ENCODE results near the gene NUCB2. TPM values are rescaled to one million over a fixed set of nuclear protein-coding genes. Genes with fewer than 3 reads are reported as not detected.

Gene NUCB2
- polyA plus RNA-seq, 1 experiment: 275 TPM

DNA sequence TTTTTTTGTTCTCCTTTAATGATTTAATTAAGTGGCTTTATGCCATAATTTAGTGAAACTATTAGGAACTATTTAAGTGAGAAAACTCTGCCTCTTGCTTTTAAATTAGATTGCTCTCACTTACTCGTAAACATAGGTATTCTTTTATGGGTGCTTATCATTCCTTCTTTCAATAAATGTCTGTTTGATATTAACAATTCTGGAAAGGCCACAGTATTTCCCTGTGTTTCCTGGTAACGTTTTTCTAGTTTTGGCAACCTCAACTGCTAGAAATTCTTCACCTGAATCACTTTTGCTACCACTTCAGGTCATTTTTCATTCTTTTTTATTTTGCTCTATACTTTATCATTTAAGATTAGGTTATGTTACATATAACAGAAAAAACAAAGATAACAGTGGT is 55.1 kb downstream of the NUCB2 start:
- Histone ChIP-seq H3K27me3 (ENCODE audit: control insufficient read depth, insufficient read depth, low read length) (no peaks in the 10 kb centered on the region), H3K9me3 (ENCODE audit: control insufficient read depth, insufficient read depth, low read length) (no peaks in the 10 kb centered on the region), H3K4me3 (ENCODE audit: low read depth, low read length) (no peak overlapping the region), H3K27ac (ENCODE audit: low read depth, low read length) (no peak overlapping the region)
- no peak for DNase-seq (ENCODE audit: low read depth, low spot score)
- TF ChIP-seq CTCF (IDR thresholded peaks at IDR 0.05; ENCODE audit: low read depth, low read length): no peak
- POLR2A ChIA-PET: no interaction called here
- CTCF ChIA-PET: interaction anchor here (1.1 to 1.4 kb wide), 2 partner anchors 23 to 102 kb away, joined by 4 read pairs; no protein-coding TSS in a partner anchor

DNA sequence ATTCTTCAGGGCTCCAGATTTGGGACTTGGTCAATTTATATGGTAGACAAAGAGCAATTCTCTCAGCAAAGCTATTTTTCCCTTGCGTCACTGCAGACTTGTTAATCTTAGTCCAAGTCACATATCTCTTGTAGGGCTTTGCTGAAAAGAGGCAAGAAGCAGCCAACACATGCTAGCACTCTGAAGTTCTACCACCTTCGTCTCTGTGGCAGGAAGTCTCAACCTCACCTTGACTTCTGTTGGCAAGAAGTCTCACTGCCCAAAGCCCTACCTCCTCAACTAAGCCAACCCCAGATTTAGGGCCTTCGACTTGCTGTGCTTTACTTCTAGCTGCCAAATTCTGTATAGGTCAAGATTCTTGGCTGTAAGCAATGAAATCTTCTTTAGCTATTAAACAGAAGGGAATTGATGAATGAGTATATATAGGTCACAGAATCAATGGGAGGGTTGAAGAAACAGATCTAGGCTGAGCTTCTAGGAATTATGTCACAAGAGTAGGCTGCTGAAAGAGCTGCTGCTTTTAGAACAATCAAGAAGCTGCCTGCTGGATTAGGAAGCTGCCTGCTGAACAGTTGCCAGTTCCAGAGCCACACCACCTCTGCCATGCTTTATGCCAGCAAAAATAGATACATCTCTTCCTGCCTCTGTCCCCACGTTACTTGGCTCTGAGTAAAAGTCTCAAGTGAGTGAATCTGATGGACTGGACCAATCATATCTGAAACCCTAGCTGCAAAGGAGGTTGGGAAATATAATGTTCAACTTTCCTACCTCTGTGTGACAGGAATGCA is 57.5 kb downstream of the NUCB2 start:
- no peak for DNase-seq (ENCODE audit: low read depth, low spot score)
- no peak overlapping the region for H3K4me3 ChIP-seq (ENCODE audit: low read depth, low read length)
- POLR2A ChIA-PET: no interaction called here
- no peaks in the 10 kb centered on the region for H3K27me3 ChIP-seq (ENCODE audit: control insufficient read depth, insufficient read depth, low read length)
- no peaks in the 10 kb centered on the region for H3K9me3 ChIP-seq (ENCODE audit: control insufficient read depth, insufficient read depth, low read length)
- CTCF ChIA-PET: no interaction called here
- no peak overlapping the region for H3K27ac ChIP-seq (ENCODE audit: low read depth, low read length)
- TF ChIP-seq CTCF (IDR thresholded peaks at IDR 0.05; ENCODE audit: low read depth, low read length): no peak

GRCh38 chr11:17343257-17343656 is 66.7 kb downstream of the NUCB2 start:
- no peak for TF ChIP-seq CTCF (IDR thresholded peaks at IDR 0.05; ENCODE audit: low read depth, low read length)
- CTCF ChIA-PET: no interaction called here
- POLR2A ChIA-PET: no interaction called here
- no peak overlapping the region for H3K4me3 ChIP-seq (ENCODE audit: low read depth, low read length)
- H3K27me3 ChIP-seq (ENCODE audit: control insufficient read depth, insufficient read depth, low read length): no peaks in the 10 kb centered on the region
- H3K27ac ChIP-seq (ENCODE audit: low read depth, low read length): no peak overlapping the region
- no peaks in the 10 kb centered on the region for H3K9me3 ChIP-seq (ENCODE audit: control insufficient read depth, insufficient read depth, low read length)
- no peak for DNase-seq (ENCODE audit: low read depth, low spot score)

- CTCF ChIA-PET: interaction anchor here (2.0 kb wide), 1 partner anchor 10 kb away, joined by 17 read pairs; no protein-coding TSS in a partner anchor
- no peak overlapping the region for H3K27ac ChIP-seq (ENCODE audit: low read depth, low read length)
- POLR2A ChIA-PET: no interaction called here
These were observed 67.4 kb downstream of the NUCB2 start for GRCh38 chr11:17343907-17344306.

More at GRCh38 chr11:17343907-17344306, 67.4 kb downstream of the NUCB2 start:
- DNase-seq (ENCODE audit: low read depth, low spot score): no peak
- no peak for TF ChIP-seq CTCF (IDR thresholded peaks at IDR 0.05; ENCODE audit: low read depth, low read length)
- no peaks in the 10 kb centered on the region for H3K9me3 ChIP-seq (ENCODE audit: control insufficient read depth, insufficient read depth, low read length)
- H3K4me3 ChIP-seq (ENCODE audit: low read depth, low read length): no peak overlapping the region
- no peaks in the 10 kb centered on the region for H3K27me3 ChIP-seq (ENCODE audit: control insufficient read depth, insufficient read depth, low read length)

All from AG04450 (cell line).